ENCODE data around the gene CNTN5.

Gene CNTN5

DNA sequence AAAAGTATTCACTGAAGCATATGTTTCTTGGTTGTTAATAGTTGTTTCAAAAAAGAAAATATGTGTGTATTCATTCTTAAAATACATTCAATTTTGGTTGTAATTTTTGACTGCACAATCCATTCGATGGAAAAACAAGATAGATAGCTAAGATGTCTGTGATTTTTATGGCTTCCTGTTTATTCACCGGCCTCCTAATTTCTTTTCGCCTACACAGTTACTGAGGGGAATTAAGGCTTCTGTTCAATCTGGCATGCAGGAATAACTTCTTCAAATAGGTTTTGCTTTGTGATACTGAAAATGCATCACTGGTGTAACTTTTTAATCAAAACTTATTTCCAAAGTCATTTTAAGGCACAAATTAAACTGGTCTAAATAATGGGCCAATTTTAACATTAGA lies 1375.5 kb downstream of the CNTN5 start:
- no peak for DNase-seq (ENCODE audit: low spot score)
- TF ChIP-seq, protein P1, sequence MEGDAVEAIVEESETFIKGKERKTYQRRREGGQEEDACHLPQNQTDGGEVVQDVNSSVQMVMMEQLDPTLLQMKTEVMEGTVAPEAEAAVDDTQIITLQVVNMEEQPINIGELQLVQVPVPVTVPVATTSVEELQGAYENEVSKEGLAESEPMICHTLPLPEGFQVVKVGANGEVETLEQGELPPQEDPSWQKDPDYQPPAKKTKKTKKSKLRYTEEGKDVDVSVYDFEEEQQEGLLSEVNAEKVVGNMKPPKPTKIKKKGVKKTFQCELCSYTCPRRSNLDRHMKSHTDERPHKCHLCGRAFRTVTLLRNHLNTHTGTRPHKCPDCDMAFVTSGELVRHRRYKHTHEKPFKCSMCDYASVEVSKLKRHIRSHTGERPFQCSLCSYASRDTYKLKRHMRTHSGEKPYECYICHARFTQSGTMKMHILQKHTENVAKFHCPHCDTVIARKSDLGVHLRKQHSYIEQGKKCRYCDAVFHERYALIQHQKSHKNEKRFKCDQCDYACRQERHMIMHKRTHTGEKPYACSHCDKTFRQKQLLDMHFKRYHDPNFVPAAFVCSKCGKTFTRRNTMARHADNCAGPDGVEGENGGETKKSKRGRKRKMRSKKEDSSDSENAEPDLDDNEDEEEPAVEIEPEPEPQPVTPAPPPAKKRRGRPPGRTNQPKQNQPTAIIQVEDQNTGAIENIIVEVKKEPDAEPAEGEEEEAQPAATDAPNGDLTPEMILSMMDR (IDR thresholded peaks at IDR 0.05), result no peak
- no peak overlapping the region for H3K4me3 ChIP-seq
- H3K27ac ChIP-seq, result no peak overlapping the region

DNA sequence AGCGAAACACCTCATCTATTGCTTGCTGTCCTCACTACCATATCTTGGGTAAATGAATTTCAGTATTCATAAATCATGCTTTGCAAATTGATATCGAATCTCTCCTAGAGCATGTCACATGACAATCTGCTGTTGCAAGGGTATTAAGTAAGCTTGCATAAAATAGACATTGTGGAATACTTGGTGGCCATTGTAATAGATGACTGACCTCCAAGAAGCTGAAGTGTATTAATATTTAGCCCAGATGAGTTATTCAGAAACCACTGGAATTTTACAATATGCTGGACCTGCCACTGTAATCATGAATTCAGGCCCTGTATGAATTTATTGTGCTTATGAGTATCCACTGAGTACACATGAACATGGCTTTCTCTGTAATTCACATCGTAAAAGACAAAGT lies 1376.7 kb downstream of the CNTN5 start:
- TF ChIP-seq, protein P1 (IDR thresholded peaks at IDR 0.05), result no peak
- no peak overlapping the region for H3K4me3 ChIP-seq
- DNase-seq (ENCODE audit: low spot score), result no peak
- H3K27ac ChIP-seq, result no peak overlapping the region

DNA sequence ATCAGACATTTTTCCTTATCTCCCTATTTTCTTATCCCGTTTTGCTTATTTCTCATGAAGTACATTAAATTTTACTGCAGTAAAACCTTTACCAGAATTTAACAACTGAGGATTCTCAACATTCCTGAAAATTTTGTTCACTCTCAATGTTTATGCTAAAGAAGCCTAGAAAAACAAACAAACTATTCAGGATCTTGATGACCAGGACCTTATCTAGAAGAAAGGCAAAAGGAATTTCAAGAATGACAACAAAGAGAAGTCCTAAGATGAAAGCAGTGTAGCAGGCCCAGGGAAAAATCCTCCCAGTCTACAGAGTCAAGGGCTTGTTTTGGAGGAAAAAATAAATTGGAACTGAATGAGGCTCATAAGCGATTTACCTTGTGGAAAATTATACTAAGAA lies 1383.1 kb downstream of the CNTN5 start:
- no peak for DNase-seq (ENCODE audit: low spot score)
- H3K4me3 ChIP-seq, result no peak overlapping the region
- TF ChIP-seq, protein P1 (IDR thresholded peaks at IDR 0.05), result no peak
- no peak overlapping the region for H3K27ac ChIP-seq

DNA sequence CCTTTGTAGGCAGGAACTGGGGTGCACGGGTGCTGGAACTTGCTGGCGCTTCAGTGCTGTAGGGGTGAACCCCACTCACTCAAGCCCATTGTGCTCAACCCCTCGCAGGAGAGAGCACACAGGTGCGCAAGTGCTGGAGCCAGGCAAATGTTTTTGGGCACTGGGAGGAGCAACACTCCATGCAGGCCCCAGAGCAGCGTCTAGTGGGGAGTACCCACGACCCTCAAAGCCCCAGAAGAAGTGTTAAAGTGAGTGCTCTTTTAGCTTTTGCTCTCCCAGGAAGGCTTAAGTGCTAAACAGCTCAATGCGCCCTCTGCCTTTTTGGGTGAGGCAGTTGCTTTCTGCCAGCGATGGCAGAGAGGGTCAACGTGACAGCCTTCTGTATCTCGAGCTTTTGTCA lies 1384.2 kb downstream of the CNTN5 start:
- Histone ChIP-seq H3K4me3 (no peak overlapping the region), H3K27ac (no peak overlapping the region)
- TF ChIP-seq, protein P1 (IDR thresholded peaks at IDR 0.05), result no peak
- DNase-seq (ENCODE audit: low spot score), result no peak

Data from coronary artery (tissue), 2 donors.